ENCODE results near the gene TANGO2. TPM values are rescaled to one million over a fixed set of nuclear protein-coding genes. Genes with fewer than 3 reads are reported as not detected.

TANGO2 gene
- total and polyA plus RNA-seq, 9 of the 15 experiments (the other 6 are each of a cell fraction or from before 2014, with no cell fraction given) = 15.5 to 94.9 (median 70.1) TPM

DNA sequence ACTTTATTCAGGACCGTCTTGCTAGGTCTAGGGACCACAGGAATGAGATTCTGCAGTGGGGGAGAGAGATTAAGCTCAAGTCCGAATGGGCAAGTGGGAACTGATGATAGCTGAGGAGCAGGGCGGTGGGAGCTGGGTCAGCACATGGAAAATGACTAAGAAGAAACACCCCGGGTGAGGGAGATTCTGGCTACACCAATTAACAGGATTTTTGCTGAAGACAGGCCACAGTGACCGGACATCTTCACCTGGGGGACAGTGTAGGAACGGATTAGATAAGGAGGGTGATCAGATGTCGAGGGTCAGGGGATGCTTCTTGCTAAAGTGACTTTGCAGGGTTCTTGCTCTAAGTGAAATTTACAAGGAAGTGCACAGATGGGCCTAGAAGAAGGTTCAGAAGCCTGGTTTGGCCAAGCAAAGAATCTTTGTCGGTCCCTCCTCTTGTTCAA, 50.6 kb downstream of the TANGO2 start (continued):
- TF ChIP-seq HNRNPH1 (optimal IDR thresholded peaks at IDR 0.05; ENCODE audit: low read depth, low read length) (no peak), ILK (tag; IDR thresholded peaks at IDR 0.05; ENCODE audit: borderline replicate concordance, low read depth) (no peak), TCFL5 (CRISPR knock-in tag; conservative IDR thresholded peaks at IDR 0.05) (no peak), NFIC (IDR thresholded peaks at IDR 0.05) (no peak), TEAD2 (tag; IDR thresholded peaks at IDR 0.05) (no peak), FUS (optimal IDR thresholded peaks at IDR 0.05; ENCODE audit: low read depth, low read length) (no peak), KLF16 (IDR thresholded peaks at IDR 0.05) (peak; percentile 43; the same call in 1 of the 2 replicates), SMC3 (conservative IDR thresholded peaks at IDR 0.05; ENCODE audit: insufficient read depth, low read depth, low read length) (no peak), TAF7 (tag; IDR thresholded peaks at IDR 0.05) (no peak), ZNF23 (CRISPR knock-in tag; IDR thresholded peaks at IDR 0.05) (peak; percentile 8; the same call in 1 of the 2 replicates), ELK3 (CRISPR knock-in tag; IDR thresholded peaks at IDR 0.05) (0 out of 2 replicates have a peak, but pooled peaks have one; percentile 67), GATA2 (CRISPR knock-in tag; IDR thresholded peaks at IDR 0.05) (no peak), MXI1 (IDR thresholded peaks at IDR 0.05; ENCODE audit: low read depth, low read length) (no peak), USF1 (CRISPR knock-in tag; IDR thresholded peaks at IDR 0.05) (no peak), PML (IDR thresholded peaks at IDR 0.05; ENCODE audit: low read length) (peak; percentile 43; the same call in 1 of the 2 replicates), SRF (CRISPR knock-in tag; IDR thresholded peaks at IDR 0.05) (no peak), ETV1 (tag; conservative IDR thresholded peaks at IDR 0.05; ENCODE audit: low read depth) (no peak), ZNF316 (IDR thresholded peaks at IDR 0.05) (no peak), ZNF224 (CRISPR knock-in tag; IDR thresholded peaks at IDR 0.05) (no peak), ZNF347 (CRISPR knock-in tag; IDR thresholded peaks at IDR 0.05; ENCODE audit: low read depth) (no peak), BMI1 (IDR thresholded peaks at IDR 0.05; ENCODE audit: low read length) (no peak), SIN3B (IDR thresholded peaks at IDR 0.05; ENCODE audit: low read depth) (no peak), FOXK2 (conservative IDR thresholded peaks at IDR 0.05 in 1 of 2, IDR thresholded peaks at IDR 0.05 in 1 of 2; ENCODE audit: low read depth in 2 of 2) (no peak), NFXL1 (CRISPR knock-in tag; IDR thresholded peaks at IDR 0.05) (no peak), ZNF696 (CRISPR knock-in tag; conservative IDR thresholded peaks at IDR 0.05) (0 out of 2 replicates have a peak, but pooled peaks have one; percentile 7), ZFP36 (IDR thresholded peaks at IDR 0.05; ENCODE audit: low read depth, low read length, partially characterized antibody) (no peak), CHD1 (IDR thresholded peaks at IDR 0.05; ENCODE audit: low read length) (peak; percentile 96), SRSF1 (IDR thresholded peaks at IDR 0.05; ENCODE audit: low read depth, low read length) (no peak), ZNF274 (IDR thresholded peaks at IDR 0.05; ENCODE audit: borderline replicate concordance, low read depth, low read length) (no peak)
- TF ChIP-seq, protein P1, sequence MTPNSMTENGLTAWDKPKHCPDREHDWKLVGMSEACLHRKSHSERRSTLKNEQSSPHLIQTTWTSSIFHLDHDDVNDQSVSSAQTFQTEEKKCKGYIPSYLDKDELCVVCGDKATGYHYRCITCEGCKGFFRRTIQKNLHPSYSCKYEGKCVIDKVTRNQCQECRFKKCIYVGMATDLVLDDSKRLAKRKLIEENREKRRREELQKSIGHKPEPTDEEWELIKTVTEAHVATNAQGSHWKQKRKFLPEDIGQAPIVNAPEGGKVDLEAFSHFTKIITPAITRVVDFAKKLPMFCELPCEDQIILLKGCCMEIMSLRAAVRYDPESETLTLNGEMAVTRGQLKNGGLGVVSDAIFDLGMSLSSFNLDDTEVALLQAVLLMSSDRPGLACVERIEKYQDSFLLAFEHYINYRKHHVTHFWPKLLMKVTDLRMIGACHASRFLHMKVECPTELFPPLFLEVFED (CRISPR knock-in tag; conservative IDR thresholded peaks at IDR 0.05) = 0 out of 2 replicates have a peak, but pooled peaks have one; percentile 72

Data from K562 (cell line).